ENCODE data around the gene SEM1. TPM values are rescaled to one million over a fixed set of nuclear protein-coding genes. Genes with fewer than 3 reads are reported as not detected.

SEM1 gene
- total RNA-seq, 2 experiments from 2014 or later = 17.4 to 18.2 TPM

DNA sequence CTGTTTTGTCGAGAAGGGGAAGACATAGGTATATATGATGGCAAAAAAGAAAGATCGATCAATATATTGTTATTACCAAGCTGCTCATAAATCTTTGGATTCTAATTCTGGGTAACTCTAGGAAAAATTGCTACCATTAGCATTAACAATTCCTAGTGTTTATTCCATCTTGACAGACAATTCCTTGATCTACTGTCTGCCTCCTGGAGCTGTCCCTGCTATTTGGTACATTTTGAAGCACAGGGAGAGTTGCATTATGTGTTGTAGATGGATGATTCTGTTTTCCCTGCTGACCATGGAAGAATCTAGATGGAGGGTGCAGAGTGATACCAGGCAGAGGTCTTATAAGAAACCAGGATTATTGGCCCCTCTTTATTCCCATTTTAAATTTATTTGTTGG, 29.1 kb upstream of the SEM1 start:
- Mint-ChIP-seq H3K9me3 (no peaks in the 10 kb centered on the region), H3K27me3 (peaks cover 22% of the 10 kb centered on the region), H3K4me1 (ENCODE audit: low read depth) (no peaks in the 10 kb centered on the region), H3K27ac (no peak overlapping the region), H3K4me3 (no peak overlapping the region), H3K36me3 (ENCODE audit: low read depth) (no peaks in the 10 kb centered on the region)
- no peaks in the 10 kb centered on the region for H3K9me3 ChIP-seq (ENCODE audit: control insufficient read depth in 1 of 2, insufficient read depth in 1 of 2, low read length in 2 of 2)
- H3K27ac ChIP-seq (ENCODE audit: low read depth in 1 of 2, low read length in 2 of 2) = no peak overlapping the region
- intact Hi-C loops (cut with DNase I, micrococcal nuclease) = no loop called here
- H3K27me3 ChIP-seq (ENCODE audit: control insufficient read depth in 1 of 2, insufficient read depth in 2 of 2, low read length in 2 of 2) = peaks cover 0 to 38% of the 10 kb centered on the region in 2 experiments
- H3K4me1 ChIP-seq (ENCODE audit: insufficient read depth, low read length) = no peaks in the 10 kb centered on the region
- POLR2A ChIA-PET = no interaction called here
- CTCF ChIA-PET = no interaction called here
- no peak overlapping the region for H3K4me3 ChIP-seq (ENCODE audit: low read length)
- TF ChIP-seq, protein P1, sequence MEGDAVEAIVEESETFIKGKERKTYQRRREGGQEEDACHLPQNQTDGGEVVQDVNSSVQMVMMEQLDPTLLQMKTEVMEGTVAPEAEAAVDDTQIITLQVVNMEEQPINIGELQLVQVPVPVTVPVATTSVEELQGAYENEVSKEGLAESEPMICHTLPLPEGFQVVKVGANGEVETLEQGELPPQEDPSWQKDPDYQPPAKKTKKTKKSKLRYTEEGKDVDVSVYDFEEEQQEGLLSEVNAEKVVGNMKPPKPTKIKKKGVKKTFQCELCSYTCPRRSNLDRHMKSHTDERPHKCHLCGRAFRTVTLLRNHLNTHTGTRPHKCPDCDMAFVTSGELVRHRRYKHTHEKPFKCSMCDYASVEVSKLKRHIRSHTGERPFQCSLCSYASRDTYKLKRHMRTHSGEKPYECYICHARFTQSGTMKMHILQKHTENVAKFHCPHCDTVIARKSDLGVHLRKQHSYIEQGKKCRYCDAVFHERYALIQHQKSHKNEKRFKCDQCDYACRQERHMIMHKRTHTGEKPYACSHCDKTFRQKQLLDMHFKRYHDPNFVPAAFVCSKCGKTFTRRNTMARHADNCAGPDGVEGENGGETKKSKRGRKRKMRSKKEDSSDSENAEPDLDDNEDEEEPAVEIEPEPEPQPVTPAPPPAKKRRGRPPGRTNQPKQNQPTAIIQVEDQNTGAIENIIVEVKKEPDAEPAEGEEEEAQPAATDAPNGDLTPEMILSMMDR (IDR thresholded peaks at IDR 0.05) = no peak
- DNase-seq = no peak
- no peak for ATAC-seq (ENCODE audit: poor library complexity)
- no peaks in the 10 kb centered on the region for H3K36me3 ChIP-seq (ENCODE audit: insufficient read depth, low read length)

DNA sequence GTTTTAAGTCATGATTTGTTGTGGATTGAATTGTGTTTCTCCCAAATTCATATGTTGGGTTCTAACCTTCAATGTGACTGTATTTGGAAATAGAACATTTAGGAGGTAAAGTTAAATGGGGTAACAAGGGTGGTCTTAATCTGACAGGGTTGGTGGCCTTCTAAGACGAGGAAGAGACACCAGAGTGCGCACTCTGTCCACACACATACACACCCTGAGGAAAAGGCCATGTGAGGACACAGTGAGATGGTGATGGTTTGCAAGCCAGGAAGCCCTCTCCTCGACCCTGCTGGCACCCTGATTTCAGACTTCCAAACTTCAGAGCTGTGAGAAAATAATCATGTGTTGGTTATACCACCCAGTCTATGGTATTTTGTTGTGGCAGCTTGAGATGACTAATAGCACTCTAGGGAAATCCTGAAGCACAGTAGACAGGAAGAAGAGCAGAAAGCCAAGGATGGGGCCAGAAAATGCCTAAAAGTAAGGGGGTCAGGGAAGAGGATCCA, 28.0 kb upstream of the SEM1 start:
- peaks cover 24% of the 10 kb centered on the region for H3K27me3 Mint-ChIP-seq
- no peaks in the 10 kb centered on the region for H3K36me3 Mint-ChIP-seq (ENCODE audit: low read depth)
- ChIA-PET POLR2A (no interaction called here), CTCF (no interaction called here)
- Histone ChIP-seq H3K4me1 (ENCODE audit: insufficient read depth, low read length) (no peaks in the 10 kb centered on the region), H3K36me3 (ENCODE audit: insufficient read depth, low read length) (no peaks in the 10 kb centered on the region), H3K4me3 (ENCODE audit: low read length) (no peak overlapping the region), H3K27me3 (ENCODE audit: control insufficient read depth in 1 of 2, insufficient read depth in 2 of 2, low read length in 2 of 2) (peaks cover 0 to 42% of the 10 kb centered on the region in 2 experiments), H3K27ac (ENCODE audit: low read depth in 1 of 2, low read length in 2 of 2) (no peak overlapping the region), H3K9me3 (ENCODE audit: control insufficient read depth in 1 of 2, insufficient read depth in 1 of 2, low read length in 2 of 2) (no peaks in the 10 kb centered on the region)
- no peak for ATAC-seq (ENCODE audit: poor library complexity)
- intact Hi-C loops (cut with DNase I, micrococcal nuclease) = no loop called here
- no peak overlapping the region for H3K4me3 Mint-ChIP-seq
- no peak overlapping the region for H3K27ac Mint-ChIP-seq
- TF ChIP-seq, protein P1 (IDR thresholded peaks at IDR 0.05) = no peak
- no peaks in the 10 kb centered on the region for H3K9me3 Mint-ChIP-seq
- no peak for DNase-seq
- H3K4me1 Mint-ChIP-seq (ENCODE audit: low read depth) = no peaks in the 10 kb centered on the region

DNA sequence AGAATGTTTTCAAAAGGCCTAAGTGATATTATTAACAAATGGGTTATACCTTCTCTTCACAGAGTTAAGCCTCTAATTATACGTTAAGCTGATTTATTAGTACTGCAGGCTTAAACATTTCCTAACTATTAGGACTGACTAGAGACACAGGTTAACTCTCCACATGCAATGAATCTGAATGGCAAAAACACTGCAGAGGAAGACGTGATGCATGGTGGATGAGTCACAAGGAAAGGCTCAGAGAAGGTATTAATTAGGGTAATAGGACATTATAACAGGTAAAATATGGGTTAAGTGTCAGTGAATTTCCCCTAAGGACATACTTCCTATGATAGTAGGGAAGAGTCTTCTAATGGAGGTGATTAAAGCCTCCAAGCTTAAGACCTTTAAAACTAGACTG, 24.7 kb upstream of the SEM1 start:
- H3K4me3 Mint-ChIP-seq = no peak overlapping the region
- ChIA-PET CTCF (no interaction called here), POLR2A (no interaction called here)
- H3K4me1 Mint-ChIP-seq (ENCODE audit: low read depth) = no peaks in the 10 kb centered on the region
- Histone ChIP-seq H3K27me3 (ENCODE audit: control insufficient read depth in 1 of 2, insufficient read depth in 2 of 2, low read length in 2 of 2) (peaks cover 0 to 32% of the 10 kb centered on the region in 2 experiments), H3K4me1 (ENCODE audit: insufficient read depth, low read length) (no peaks in the 10 kb centered on the region), H3K36me3 (ENCODE audit: insufficient read depth, low read length) (no peaks in the 10 kb centered on the region), H3K27ac (ENCODE audit: low read depth in 1 of 2, low read length in 2 of 2) (no peak overlapping the region), H3K9me3 (ENCODE audit: control insufficient read depth in 1 of 2, insufficient read depth in 1 of 2, low read length in 2 of 2) (no peaks in the 10 kb centered on the region), H3K4me3 (ENCODE audit: low read length) (no peak overlapping the region)
- TF ChIP-seq, protein P1 (IDR thresholded peaks at IDR 0.05) = no peak
- H3K27ac Mint-ChIP-seq = no peak overlapping the region
- peaks cover 18% of the 10 kb centered on the region for H3K27me3 Mint-ChIP-seq
- no peak for ATAC-seq (ENCODE audit: poor library complexity)
- DNase-seq = no peak
- no peaks in the 10 kb centered on the region for H3K36me3 Mint-ChIP-seq (ENCODE audit: low read depth)
- H3K9me3 Mint-ChIP-seq = no peaks in the 10 kb centered on the region
- intact Hi-C loops (cut with DNase I, micrococcal nuclease) = no loop called here

Data from CD4-positive, alpha-beta T cell (primary cell).